GM21528 (cell line): ENCODE results near the gene SLC13A3.
"Not testable (repeated sequence)": the region's sequence is repeated elsewhere in the genome, so short reads cannot be mapped to it uniquely, and the experiment has no call there.

Experiments used
- ATAC-seq: cut with Tn5 transposase; IDR thresholded peaks from one replicate; pipeline ENCODE4 v1.9.1; 2021; ENCODE audit warnings: mild to moderate bottlenecking, moderate library complexity; ENCODE audit not compliant: unreplicated experiment, low FRiP score

SLC13A3 gene

DNA sequence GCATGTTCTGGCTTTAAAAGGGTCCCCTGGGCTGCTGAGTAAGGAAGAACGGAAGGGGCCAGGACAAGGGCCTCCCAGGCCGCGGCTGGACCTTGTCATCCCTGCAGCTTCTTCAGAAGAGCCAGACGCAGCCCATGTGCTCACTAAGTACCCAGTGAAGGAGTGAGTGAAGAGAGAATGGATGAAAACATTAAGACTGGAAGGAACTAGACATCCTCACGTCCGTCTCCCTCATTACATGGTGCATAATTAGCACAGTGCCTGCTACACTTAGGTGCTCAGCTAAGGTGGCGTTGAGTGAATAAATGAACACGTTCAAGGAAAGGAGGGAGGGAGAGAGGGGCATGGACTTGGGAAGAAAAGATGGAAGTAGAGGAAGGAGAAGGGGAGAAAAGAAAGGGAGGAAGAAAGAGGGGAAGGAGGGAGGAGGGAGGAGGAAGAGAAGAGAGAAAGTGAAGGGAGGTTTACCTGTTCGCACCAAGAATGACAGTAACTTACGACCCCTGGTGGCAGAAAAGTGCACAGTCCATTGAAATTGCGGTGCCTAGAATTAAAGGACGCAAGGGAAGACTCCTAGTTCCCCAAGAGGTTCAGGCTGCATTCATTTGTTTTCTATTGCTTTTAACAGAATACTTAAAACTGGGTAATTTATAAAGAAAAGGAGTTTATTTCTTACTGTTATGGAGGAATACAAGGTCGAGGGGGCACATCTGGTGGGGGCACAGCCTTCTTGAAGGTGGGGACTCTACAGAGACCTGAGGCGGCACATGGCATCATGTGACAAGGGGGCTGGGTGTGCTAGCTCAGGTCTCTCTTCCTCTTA is 30.0 kb upstream of the SLC13A3 start:
- ATAC-seq = no peak

DNA sequence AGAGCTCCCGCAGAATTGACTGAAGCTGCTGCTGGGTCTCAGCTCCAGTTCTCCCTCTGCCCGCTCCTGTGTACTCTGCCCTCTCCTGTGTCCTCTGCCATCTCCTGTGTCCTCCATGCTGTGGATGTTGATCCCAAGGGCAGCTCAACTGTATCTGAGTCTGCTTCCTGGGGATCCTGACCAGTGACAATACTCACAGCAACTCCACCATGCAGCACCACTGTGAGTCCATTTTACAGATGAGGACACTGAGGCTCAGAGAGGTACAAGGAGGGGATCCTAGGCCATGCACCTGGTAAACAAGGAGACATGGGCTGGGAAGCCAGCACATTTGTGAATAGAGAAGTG is 29.4 kb upstream of the SLC13A3 start:
- no peak for ATAC-seq

DNA sequence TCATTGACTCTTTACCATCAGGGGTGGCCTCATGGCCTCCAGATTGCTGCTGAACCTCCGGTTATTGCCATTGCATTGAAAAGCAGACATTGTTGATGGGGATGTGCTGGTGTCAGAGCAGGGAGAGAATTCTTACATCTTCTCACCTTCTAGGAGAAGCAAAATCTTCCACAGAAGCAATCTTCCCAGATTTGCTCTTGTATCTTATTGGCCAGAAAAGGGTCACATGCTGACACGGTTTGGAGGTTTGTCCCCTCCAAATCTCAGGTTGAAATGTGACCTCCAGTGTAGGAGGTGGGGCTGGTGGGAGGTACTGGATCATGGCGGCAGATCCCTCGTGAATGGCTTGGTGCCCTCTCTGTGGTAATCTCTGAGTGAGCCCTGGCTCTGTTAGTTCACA is 27.3 kb upstream of the SLC13A3 start:
- no peak for ATAC-seq

DNA sequence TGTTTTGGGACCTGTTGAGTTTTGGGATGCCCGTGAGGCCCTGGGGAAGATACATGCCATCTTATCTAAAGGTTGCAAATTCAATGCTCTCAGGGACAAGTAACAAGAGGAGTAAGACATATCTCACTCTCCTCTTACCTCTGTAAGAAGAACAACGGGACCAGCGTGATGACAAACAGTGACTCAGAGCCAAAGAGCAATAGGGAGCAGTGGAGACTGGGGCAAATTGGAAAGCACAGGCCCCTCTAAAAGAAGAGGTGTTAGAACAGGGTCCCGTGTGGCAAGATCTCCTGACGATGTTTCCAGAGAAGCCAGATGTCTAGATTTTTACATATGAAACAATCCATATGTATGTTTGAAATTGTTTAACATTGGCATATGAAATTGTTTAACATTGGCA is 26.3 kb upstream of the SLC13A3 start:
- ATAC-seq = no peak

DNA sequence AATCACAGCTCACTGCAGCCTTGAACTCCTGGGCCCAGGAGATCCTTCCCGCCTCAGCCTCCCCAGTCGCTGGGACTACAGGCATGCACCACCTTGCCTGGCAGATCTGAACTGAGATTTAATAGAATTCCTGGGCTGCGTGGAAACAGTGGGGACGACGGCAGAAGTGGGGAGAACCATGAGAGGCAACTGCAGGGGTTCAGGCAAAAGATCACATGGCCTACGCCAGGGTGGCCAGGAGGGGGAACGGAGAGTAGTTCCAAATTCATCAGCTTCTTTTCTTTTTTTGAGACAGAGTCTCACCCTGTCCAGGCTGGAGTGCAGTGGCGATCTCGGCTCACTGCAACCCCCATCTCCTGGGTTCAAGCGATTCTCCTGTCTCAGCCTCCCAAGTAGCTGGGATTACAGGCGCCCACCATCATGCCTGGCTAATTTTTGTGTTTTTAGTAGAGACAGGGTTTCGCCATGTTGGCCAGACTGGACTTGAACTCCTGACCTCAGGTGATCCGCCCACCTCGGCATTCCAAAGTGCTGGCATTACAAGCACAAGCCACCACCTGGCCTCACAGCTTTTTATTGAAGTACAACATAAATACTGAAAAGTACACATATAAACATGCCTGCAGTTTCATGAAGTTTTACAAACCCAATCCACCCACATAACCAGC is 25.5 kb upstream of the SLC13A3 start:
- not testable (repeated sequence) for ATAC-seq

DNA sequence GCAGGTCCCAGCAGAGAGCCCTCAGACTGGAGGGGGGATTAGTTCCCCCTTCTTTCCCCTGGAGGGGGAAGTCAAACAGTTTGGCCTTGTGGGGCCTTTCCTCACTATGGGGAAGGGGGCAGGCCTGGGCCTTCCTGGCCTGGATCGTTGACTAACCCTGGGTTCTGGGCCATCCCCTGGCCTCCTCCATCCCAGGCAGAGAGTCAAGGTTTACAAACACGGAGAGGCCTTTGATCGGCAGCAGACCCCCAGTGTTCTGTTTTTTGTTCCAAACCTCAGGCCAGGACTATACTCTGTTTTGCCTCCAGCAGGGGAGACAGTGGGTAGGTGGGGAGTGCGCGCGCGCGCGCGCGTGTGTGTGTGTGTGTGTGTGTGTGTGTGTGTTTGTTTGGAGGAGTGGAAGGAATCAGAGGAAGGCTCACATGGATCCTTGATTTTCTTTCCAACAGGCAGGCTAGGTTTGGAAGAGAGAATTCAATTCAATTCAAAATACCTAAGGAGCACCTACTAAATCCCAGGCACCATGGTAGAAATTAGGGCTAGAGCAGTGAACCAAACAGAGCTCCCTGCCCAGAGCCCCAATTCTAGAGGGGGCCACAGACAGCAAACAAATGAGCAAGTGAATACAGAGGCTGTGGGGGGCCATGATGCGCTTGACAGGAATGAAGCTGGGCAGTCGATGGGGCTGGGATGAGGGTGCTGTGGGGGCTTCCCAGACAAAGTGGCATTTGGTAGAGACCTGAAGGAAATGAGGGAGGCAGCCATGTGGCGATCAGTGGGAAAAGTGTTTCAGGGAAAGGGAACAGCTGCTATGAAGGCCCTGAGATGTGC is 23.2 kb upstream of the SLC13A3 start:
- ATAC-seq = no peak

DNA sequence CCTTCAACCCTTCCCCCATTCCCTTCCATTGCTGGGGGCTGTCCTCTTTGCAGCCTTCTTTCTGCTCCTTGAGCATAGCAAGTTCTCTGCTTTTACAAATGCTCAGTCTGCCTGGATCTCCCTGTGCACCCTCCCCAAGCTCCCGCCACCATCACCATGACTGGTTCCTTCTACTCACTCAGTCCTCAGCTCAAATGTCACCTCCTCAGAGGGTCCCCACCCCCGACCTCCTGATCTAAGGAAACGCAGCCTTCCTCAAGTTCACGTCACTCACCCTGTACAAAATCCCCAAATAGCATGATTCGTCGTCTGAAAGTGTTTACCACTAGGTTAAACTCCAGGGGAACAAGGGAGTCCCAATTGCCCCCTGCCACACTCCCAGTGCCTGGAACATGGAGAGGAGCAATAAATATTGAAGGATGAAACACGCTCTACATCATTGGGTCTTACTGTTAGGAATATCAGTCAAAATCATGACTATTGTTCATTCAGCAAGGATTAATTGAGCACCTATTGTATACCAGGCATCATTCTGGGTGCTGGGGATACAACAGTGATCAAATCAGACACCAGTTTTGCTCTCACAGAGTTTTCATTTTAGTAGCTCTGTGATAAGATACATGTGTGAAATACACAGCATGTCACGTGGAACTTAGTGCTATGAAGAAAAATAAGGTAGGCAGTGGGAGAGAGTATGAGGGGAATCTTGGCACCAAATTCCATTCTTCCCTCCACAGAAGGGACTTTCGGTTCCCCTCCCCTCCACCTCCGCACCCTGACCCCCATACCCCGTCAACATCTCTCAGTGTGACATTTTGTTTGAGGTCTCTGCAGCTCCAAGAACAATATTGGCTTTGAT is 22.4 kb upstream of the SLC13A3 start:
- ATAC-seq = no peak

DNA sequence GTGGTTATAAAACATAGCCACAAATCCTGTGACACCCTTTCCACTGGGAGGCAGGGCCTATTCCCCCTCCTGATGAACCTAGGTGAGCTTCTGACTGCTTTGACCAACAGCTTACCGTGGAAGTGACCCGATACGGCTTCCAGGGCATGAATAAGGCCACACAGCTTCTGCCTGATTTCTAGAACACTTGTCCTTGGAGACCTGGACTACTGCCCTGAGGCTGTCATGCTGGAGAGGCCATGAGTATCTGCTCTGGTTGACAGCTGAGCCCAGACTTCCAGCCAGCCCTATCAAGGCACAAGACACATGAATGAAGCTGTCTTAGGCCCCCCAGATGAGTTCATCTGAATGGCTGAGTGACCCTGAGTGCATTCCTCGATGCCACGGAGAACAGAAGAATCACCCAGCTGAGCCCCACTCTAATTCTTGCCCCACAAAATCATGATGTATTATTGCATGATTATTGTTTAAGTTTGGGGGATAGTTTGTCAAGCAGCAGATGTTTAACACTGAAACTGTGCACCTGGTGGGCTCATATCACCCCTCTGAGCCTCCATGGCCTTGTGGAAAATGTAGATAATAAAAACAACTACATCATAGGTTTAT is 21.4 kb upstream of the SLC13A3 start:
- no peak for ATAC-seq

DNA sequence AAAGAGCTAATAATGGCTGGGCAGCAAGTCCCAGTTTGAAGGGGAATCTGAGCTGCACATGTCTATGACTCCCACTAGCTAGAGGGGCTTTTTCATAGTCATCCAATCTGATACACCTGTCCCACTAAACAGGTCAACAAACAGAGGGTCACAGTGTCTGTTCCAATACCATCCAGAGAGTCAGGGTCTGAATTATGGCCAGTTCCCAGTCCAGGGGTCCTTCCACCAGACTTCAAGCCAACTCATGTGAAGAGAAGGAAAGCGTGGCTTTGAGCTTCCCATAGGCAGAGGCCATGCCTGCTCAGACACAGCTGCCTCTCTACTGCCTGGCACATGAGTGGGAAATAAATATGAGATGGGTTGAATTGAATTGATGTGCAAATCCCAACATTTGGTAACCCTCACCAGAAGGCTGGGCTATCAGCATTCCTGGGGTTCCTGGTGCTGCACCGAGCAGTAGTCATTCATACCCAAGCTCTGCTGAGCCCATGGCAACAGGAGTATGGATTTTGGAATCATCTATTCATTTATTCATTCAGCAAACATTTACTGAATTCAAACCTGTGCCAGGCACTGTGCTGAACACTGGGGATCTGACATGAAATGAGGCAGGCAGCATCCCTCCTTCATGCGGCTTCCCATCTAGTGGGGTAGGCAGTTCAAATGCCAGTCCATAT is 20.7 kb upstream of the SLC13A3 start:
- no peak for ATAC-seq

DNA sequence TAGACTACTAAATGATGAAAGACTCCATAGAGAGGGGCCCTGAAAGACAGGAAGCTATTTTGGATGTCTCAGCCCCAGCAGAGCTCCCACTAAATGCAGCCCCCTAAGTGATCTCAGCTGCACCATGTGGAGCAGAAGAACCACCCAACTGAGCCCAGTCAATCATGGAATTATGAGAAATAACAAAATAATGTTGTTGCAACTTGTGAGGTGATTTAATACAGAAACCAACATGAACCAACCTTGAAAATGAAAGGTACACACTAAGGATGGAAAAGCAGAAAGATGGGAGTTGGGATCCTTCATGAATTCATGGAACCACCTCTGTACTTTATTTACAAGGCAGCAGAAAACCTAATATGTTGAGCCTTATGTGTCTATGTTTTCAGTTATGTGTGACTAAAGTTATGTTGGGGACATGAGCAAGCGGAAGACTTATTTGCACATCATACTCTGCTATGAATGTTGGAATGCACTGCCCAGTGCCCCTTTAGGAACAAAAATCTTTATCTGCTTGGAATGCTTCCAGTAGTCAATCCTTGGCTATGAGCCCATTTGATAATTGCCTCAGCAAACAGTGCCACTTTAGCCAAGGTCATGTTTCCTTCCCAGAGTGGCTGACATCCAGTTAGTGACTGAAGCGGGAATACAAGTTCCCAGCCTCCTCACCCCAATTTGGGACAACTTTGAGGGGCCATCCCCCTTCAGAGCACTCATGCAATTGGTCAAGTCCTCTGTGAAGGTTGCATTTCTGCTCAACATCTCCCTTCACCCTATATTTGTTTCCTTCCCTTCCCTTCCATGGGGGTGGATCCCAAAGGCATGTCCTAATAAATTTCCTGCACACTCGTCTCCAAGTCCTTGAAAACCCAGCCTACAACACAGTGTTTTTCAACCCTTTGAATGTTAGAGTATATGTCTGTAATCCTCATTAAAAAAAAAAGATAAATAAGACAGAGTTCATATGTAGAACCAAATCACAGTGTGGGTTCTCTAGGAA is 19.6 kb upstream of the SLC13A3 start:
- no peak for ATAC-seq

DNA sequence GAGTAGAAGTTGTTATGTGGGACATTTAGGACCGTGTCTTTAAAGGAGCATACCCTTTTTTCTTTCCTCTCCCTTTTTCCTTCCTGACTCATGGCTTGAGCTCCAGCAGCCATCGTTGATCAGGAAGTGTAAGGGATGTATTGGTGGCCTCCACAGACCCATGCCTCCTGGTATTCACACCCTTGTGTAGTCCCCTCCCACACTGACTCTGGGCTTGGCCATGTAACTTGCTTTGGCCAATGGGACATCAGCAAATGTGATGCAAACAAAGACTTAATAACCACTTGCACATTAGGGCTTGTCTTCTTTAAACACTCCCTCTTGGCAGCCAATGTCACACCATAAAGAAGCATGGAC is 18.9 kb upstream of the SLC13A3 start:
- no peak for ATAC-seq

DNA sequence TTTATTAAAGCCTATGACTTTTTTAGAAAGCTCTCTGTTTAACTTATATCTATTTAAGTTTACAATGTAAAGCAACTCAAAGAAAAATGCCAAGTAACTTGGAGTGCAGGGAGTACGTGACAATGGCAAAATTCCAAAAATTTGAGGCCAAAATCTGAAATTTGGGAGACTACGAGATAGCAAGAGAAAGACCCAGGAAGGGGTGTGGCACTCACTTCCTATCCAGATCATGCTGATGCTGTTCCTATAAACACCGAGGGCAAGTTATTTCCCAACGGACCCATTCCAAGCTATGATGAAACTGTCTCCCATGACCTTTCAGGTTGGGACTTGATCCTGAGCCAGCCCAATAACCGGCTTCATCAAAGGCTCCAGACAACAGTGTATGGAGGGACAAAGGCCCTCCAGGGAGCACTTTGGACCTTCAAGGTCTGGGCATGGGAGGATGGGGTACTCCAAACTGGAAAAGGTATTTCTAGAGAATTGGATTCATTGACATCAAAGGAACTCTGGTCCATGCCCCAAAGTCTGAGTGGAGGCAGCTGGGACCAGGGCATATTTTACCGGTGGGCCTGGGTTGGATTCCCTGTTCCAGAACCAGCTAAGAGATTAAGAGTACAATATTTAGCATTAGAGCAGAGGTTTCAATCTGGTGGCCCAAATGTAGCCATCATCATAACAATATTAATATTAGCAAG is 15.7 kb upstream of the SLC13A3 start:
- ATAC-seq = no peak

DNA sequence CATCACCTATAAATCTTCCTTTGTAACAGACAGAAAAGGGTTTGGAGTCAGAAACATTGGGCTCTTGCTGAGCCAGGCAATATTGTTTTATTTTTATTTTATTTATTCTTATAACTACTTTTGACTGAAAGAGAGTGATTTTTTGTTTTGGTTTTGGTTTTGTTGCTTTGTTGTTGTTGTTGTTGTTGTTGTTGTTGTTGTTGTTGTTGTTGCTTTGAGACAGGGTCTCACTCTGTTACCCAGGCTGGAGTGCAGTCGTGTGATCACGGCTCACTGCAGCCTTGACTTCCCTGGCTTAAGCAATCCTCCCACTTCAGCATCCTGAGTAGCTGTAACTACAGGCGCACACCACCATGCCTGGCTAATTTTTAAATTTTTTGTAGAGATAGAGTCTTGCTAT is 15.0 kb upstream of the SLC13A3 start:
- ATAC-seq = no peak

DNA sequence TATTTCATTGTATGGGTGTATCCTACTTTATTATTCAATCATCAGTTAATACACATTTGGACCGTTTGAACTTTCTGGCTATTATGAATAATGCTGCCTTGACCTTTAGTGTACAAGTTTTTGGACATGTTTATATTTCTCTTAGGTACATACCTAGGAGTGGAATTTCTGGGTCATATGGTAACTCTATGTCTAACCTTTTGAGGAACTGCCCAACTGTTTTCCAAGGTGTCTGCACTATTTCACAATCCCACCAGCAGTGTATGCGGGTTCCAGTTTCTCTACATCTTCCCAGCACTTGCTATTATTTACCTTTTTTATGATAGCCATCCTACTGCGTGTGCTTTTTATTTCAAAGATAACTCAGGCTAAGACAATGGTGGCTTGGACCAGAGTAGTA is 14.3 kb upstream of the SLC13A3 start:
- ATAC-seq = no peak

DNA sequence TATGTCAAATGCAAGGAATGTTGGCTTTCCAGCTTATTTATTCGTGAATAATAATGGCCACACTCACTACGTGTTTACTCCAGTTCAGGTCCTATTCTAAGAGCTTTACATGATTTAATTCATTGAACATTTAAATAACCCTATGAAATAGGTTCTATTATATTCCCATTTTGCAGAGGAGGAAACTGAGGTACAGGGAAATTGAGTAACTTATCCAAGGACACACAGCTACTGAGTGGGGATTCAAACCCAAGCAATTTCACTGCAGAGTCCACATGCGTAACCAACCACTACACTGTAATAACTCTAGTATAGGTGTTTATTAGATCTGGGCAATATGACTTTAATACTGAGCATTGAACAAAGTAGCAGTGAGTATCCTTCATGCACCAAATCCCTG is 12.3 kb upstream of the SLC13A3 start:
- ATAC-seq = no peak

DNA sequence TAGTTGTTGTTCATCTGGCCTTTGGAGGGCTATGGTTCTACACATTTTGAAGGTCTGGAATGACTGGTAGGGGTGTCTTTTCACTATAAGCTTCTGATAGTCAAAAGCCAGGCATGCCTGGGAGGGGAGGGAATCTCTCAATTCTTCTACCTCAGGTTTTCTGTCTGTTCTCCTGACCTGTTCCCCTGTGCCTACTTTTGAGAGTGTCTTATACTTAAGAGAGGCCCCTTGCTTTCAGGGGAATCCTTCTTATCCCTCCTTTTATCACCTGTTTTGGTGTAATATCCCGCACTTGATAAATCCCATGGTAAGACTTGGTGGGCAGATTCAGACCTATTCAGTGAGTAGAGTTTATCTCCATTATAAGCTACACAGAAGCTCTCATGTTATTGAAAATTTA is 10.4 kb upstream of the SLC13A3 start:
- ATAC-seq = no peak

DNA sequence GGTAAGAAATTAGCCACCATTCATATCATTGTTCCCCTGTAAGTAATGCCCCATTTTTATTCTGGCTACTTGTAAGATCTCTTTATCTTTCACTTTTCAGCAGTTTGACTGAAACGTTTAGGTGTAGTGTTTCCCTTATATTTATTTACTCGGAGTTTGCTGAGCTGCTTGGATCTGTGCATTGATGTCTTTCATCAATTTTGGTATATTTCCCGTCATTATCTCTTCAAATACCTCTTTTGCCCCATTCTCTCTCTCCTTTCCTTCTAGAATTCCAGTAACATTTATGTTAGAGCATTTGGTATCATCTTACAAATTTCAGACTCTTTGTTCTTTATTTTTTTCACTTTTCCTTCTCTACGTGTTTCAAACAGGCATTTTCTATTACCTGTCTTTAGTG is 9.2 kb upstream of the SLC13A3 start:
- ATAC-seq = no peak

DNA sequence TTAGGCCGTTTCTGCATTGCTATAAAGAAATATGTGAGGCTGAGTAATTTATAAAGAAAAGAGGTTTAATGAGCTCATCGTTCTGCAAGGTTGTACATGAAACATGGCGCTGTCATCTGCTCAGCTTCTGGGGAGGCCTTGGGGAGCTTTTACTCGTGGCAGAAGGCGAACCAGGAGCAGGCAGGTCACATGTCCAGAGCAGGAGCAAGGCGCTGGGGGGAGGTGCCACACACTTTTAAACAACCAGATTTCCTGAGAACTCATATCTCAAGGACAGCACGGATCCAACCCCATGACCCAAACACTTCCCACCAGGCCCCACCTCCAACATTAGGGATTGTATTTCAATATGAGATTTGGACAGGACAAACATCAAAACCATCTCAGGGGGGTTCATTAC is 6.4 kb upstream of the SLC13A3 start:
- ATAC-seq = no peak
